Bronchial epithelial cell (primary cell): Measurements from ENCODE around the gene GPR63. TPM values are rescaled to one million over a fixed set of nuclear protein-coding genes. Genes with fewer than 3 reads are reported as not detected.

Experiments
- DNase-seq: peaks from one replicate; pipeline ENCODE4 v3.0.0-alpha.2; 2010; ENCODE audit warnings: low read depth
- FAIRE-seq: peaks from 2 replicates; lab custom pipeline; 2011; peaks lifted over from hg19 to GRCh38; lab: Jason Lieb, UNC
- H3K27me3 ChIP-seq: 2 replicates; pipeline ENCODE4 v1.5.1; 2011; ENCODE audit warnings: low read length; ENCODE audit not compliant: control insufficient read depth, insufficient read depth
- H3K36me3 ChIP-seq: 2 replicates; pipeline ENCODE4 v1.5.1; 2011; ENCODE audit warnings: low read length; ENCODE audit not compliant: control insufficient read depth, insufficient read depth
- H3K4me3 ChIP-seq: 2 replicates; pipeline ENCODE4 v1.5.1; 2011; ENCODE audit warnings: mild to moderate bottlenecking, low read depth, low read length, control low read depth
- total RNA-seq: library from RNA; depleted of rRNA; stranded (reverse); fragments of >200 nt; gene quantifications from 2 replicates; pipeline ENCODE4 v1.2.1, GENCODE V29; 2014
- TF ChIP-seq, protein P1 (sequence below): IDR thresholded peaks from 2 replicates; pipeline ENCODE4 v1.5.1; 2011; ENCODE audit warnings: mild to moderate bottlenecking, moderate library complexity, low read length, control low read depth, inconsistent platforms; ENCODE audit not compliant: insufficient read depth, severe bottlenecking

GPR63 gene
- total RNA-seq, 1 donor from 2014 or later: 0.53 TPM

DNA sequence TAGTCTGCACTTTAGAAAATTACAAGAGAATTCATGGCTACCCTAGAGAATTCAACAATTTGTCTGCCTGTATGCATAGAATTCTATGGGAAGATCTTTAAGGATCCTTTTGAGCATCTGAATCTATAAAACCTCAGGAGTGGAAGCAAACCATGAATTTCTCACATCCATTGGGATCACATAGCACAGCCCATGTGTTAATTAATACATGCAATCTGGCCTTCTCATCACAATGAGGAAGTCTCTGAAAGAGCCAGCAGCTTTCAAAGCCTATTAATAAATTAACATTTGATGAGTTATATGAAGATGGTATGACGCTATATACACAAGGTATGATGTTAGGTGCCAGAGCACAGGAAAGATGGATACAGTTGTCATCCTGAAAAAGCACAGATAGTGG, 35.7 kb upstream of the GPR63 start:
- H3K27me3 ChIP-seq: no peaks in the 10 kb centered on the region
- TF ChIP-seq, protein P1, sequence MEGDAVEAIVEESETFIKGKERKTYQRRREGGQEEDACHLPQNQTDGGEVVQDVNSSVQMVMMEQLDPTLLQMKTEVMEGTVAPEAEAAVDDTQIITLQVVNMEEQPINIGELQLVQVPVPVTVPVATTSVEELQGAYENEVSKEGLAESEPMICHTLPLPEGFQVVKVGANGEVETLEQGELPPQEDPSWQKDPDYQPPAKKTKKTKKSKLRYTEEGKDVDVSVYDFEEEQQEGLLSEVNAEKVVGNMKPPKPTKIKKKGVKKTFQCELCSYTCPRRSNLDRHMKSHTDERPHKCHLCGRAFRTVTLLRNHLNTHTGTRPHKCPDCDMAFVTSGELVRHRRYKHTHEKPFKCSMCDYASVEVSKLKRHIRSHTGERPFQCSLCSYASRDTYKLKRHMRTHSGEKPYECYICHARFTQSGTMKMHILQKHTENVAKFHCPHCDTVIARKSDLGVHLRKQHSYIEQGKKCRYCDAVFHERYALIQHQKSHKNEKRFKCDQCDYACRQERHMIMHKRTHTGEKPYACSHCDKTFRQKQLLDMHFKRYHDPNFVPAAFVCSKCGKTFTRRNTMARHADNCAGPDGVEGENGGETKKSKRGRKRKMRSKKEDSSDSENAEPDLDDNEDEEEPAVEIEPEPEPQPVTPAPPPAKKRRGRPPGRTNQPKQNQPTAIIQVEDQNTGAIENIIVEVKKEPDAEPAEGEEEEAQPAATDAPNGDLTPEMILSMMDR: no peak
- DNase-seq (no peak), FAIRE-seq (no peak)
- H3K36me3 ChIP-seq: no peaks in the 10 kb centered on the region
- no peak overlapping the region for H3K4me3 ChIP-seq

DNA sequence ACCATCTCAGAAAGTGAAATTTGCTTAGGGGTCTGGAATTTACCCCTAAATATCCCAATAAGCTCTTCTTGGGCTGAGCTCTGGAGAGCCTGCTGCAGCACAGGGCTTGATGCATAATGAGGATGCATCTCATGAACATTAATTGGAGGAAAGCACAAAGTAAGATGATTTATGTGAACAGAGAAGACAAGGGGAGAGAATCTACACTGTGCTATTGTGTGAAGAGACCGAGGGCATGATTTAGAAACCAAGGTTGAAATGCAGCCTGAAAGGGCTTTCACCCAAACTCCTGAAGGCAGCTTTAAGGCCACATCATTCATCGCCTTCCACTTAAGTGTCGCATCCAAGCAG, 27.8 kb upstream of the GPR63 start:
- TF ChIP-seq, protein P1: no peak
- Histone ChIP-seq H3K4me3 (no peak overlapping the region), H3K27me3 (no peaks in the 10 kb centered on the region), H3K36me3 (no peaks in the 10 kb centered on the region)
- FAIRE-seq (no peak), DNase-seq (no peak)

DNA sequence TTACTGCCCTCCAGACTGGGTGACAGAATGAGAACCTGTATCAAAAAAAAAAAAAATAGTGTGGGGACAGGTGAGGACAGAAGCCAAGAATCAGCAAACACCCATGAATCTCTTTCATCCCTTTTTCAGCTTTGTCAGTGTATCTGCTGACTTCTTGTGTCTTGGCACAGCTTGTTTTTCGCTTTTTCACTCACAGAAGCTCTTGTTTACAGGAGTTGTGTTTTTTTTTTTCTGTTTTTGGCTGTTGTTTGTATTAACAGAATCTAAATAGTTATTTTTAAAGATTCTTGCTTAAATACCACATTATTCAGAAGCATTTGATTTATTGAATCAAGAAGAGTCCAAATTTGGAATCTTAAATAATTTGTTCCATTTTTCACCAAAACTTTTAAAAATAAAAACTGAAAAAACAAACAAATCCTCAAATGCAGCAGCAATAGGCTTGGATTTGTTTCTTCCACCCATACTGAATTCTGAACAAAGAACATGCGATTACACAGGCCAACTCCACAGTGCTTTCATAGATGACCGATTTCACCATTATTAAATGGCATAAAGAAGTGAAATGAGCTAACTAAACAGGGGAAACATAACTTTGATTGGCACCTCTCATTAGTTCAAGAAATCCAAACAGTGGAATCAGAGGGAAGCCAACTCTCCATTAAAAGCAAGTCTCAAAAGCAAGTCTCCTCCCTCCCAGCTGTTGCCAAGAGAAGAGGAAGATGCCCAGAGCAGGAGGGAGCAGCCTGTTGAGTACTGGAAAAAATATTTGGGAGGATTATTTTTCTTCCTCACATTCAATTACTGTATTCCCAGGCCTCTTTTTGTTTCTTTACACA, 27.2 kb upstream of the GPR63 start:
- TF ChIP-seq, protein P1: no peak
- Histone ChIP-seq H3K27me3 (no peaks in the 10 kb centered on the region), H3K36me3 (no peaks in the 10 kb centered on the region), H3K4me3 (no peak overlapping the region)
- no peak for FAIRE-seq
- no peak for DNase-seq

DNA sequence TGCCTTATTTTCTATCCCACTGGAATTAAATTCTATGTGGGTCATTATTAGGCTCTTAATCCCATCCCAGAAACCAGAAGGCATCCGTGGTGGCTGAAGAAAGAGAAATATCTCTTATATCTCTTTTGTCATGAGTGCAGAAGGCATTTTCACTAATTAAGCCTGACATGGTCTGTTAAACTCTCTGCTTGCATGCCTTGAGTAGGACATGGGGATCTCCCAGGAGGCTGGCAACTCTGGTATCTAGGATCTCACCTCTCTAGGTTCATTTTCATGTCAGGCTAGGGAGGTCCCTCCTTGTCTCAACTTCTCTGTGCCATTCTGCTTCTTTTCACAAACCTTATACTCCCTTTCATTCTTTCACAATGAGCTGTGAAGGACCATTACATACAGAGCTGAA, 25.3 kb upstream of the GPR63 start:
- TF ChIP-seq, protein P1: no peak
- DNase-seq (no peak), FAIRE-seq (no peak)
- Histone ChIP-seq H3K4me3 (no peak overlapping the region), H3K27me3 (no peaks in the 10 kb centered on the region), H3K36me3 (no peaks in the 10 kb centered on the region)

DNA sequence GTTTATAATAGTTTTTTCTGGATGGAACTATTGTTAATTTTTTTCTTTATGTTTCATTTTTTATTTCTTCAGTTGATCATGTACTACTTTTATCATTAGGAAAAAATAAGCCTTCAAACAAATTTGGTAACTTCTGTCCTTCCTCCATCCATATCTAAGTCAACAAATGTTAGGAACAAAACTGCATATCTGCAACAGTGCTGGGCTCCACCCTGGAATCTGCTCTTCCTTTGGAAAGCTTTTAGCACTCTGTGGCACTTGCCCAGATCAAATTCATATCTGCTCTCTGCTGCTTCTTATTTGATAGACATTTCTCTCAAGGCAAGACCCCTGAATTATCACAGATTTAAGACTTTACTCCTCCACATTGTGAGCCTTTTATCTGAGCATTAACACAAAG, 24.3 kb upstream of the GPR63 start:
- no peaks in the 10 kb centered on the region for H3K27me3 ChIP-seq
- FAIRE-seq (no peak), DNase-seq (no peak)
- H3K36me3 ChIP-seq: no peaks in the 10 kb centered on the region
- TF ChIP-seq, protein P1: no peak
- H3K4me3 ChIP-seq: no peak overlapping the region

DNA sequence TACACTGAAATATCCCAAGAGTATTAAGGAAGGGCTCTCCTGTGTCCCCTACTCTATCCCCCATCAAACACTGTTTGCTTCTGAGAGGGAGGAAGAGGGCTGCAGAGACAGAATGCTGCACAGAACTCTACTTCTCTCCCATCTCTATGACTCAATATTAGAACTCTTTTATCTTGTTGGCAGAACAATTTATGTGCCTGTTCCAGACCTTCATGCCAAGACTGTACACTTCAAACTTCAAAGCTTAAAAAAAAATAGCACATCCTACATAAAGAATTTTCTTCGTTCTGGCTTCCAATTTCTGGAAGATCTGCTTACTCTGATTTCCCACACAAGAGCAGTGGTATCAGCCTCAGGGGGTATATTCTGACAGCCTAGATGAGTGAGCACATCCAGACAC, 19.6 kb upstream of the GPR63 start:
- Histone ChIP-seq H3K36me3 (no peaks in the 10 kb centered on the region), H3K27me3 (no peaks in the 10 kb centered on the region), H3K4me3 (no peak overlapping the region)
- TF ChIP-seq, protein P1: no peak
- FAIRE-seq (no peak), DNase-seq (no peak)
